H9 (cell line): Measurements from ENCODE around the gene UBE2L5. TPM values are rescaled to one million over a fixed set of nuclear protein-coding genes. Genes with fewer than 3 reads are reported as not detected.
A peak's percentile ranks its signal among the peaks of the same experiment; 100 is the strongest.

Experiments
- DNase-seq: peaks from one replicate; pipeline ENCODE4 v3.0.0-alpha.2; 2017
- H2AFZ ChIP-seq: one replicate; pipeline ENCODE4 v1.6.1; 2013; ENCODE audit warnings: mild to moderate bottlenecking, low read length, control low read depth, moderate library complexity
- H2AK5ac ChIP-seq: 2 replicates; pipeline ENCODE4 v1.6.1; 2013; ENCODE audit warnings: low read length, control low read depth, mixed read lengths; ENCODE audit not compliant: insufficient read length
- H2BK120ac ChIP-seq: one replicate; pipeline ENCODE4 v1.6.1; 2013; ENCODE audit warnings: low read depth, mild to moderate bottlenecking, low read length, control low read depth, inconsistent platforms; ENCODE audit not compliant: poor library complexity, severe bottlenecking
- H2BK12ac ChIP-seq: 2 replicates; pipeline ENCODE4 v1.6.1; 2013; ENCODE audit warnings: low read length, control low read depth, mixed read lengths, low read depth; ENCODE audit not compliant: insufficient read length
- H2BK15ac ChIP-seq: 2 replicates; pipeline ENCODE4 v1.6.1; 2013; ENCODE audit warnings: low read depth, low read length, control low read depth
- H2BK20ac ChIP-seq: one replicate; pipeline ENCODE4 v1.6.1; 2013; ENCODE audit warnings: low read depth, mild to moderate bottlenecking, low read length, control low read depth, inconsistent platforms; ENCODE audit not compliant: poor library complexity, severe bottlenecking
- H2BK5ac ChIP-seq: 2 replicates; pipeline ENCODE4 v1.6.1; 2013; ENCODE audit warnings: low read length, control low read depth, mixed read lengths; ENCODE audit not compliant: insufficient read length
- H3K14ac ChIP-seq: 2 replicates; pipeline ENCODE4 v1.6.1; 2013; ENCODE audit warnings: low read length, control low read depth; ENCODE audit not compliant: insufficient read depth
- H3K18ac ChIP-seq: 2 replicates; pipeline ENCODE4 v1.6.1; 2013; ENCODE audit warnings: low read depth, mild to moderate bottlenecking, mixed read lengths, low read length, control low read depth; ENCODE audit not compliant: insufficient read length
- H3K23ac ChIP-seq: 2 replicates; pipeline ENCODE4 v1.6.1; 2013; ENCODE audit warnings: low read length, control low read depth, mixed read lengths, low read depth; ENCODE audit not compliant: insufficient read length
- H3K23me2 ChIP-seq: 2 replicates; pipeline ENCODE4 v1.6.1; 2013; ENCODE audit warnings: low read depth, mild to moderate bottlenecking, mixed read lengths, low read length, control low read depth; ENCODE audit not compliant: insufficient read length, poor library complexity, severe bottlenecking
- H3K27ac ChIP-seq: 2 replicates; pipeline ENCODE4 v1.5.1; 2013; ENCODE audit warnings: low read length, control low read depth, mixed read lengths, low read depth; ENCODE audit not compliant: insufficient read length
- H3K27me3 ChIP-seq: 2 replicates; pipeline ENCODE4 v1.6.1; 2013; ENCODE audit warnings: low read length, control low read depth, inconsistent platforms; ENCODE audit not compliant: insufficient read depth
- H3K4ac ChIP-seq: 2 replicates; pipeline ENCODE4 v1.6.1; 2013; ENCODE audit warnings: low read depth, mild to moderate bottlenecking, control low read depth, inconsistent platforms, low read length, moderate library complexity
- H3K4me1 ChIP-seq: 2 replicates; pipeline ENCODE4 v1.6.1; 2013; ENCODE audit warnings: low read length, control low read depth, inconsistent platforms; ENCODE audit not compliant: insufficient read depth
- H3K4me2 ChIP-seq: 2 replicates; pipeline ENCODE4 v1.6.1; 2013; ENCODE audit warnings: low read length, control low read depth, mixed read lengths; ENCODE audit not compliant: insufficient read length, insufficient read depth
- H3K56ac ChIP-seq: 2 replicates; pipeline ENCODE4 v1.6.1; 2013; ENCODE audit warnings: low read depth, mild to moderate bottlenecking, mixed read lengths, low read length, control low read depth; ENCODE audit not compliant: insufficient read length
- H3K79me1 ChIP-seq: 2 replicates; pipeline ENCODE4 v1.6.1; 2013; ENCODE audit warnings: low read depth, mild to moderate bottlenecking, moderate library complexity, low read length, control low read depth, inconsistent platforms; ENCODE audit not compliant: insufficient read depth, poor library complexity, severe bottlenecking
- H3K79me2 ChIP-seq: 2 replicates; pipeline ENCODE4 v1.6.1; 2013; ENCODE audit warnings: low read length, control low read depth, inconsistent platforms; ENCODE audit not compliant: insufficient read depth
- H3K9ac ChIP-seq: 2 replicates; pipeline ENCODE4 v1.6.1; 2013; ENCODE audit warnings: low read length, control low read depth, mixed read lengths; ENCODE audit not compliant: insufficient read length; ENCODE audit errors: extremely low read depth
- H3K9me3 ChIP-seq: one replicate; pipeline ENCODE4 v1.6.1; 2013; ENCODE audit warnings: low read depth, low read length, inconsistent platforms; ENCODE audit not compliant: control insufficient read depth
- H3T11ph ChIP-seq: one replicate; pipeline ENCODE4 v1.6.1; 2013; ENCODE audit warnings: mild to moderate bottlenecking, low read length, control low read depth, inconsistent platforms
- H4K20me1 ChIP-seq: one replicate; pipeline ENCODE4 v1.6.1; 2013; ENCODE audit not compliant: control insufficient read depth, insufficient read length, insufficient read depth
- H4K5ac ChIP-seq: 2 replicates; pipeline ENCODE4 v1.6.1; 2013; ENCODE audit warnings: low read depth, mild to moderate bottlenecking, mixed read lengths, low read length, control low read depth; ENCODE audit not compliant: insufficient read length
- H4K8ac ChIP-seq: replicated peaks from 2 replicates; pipeline ENCODE4 v1.6.1; 2013; ENCODE audit warnings: low read length, control low read depth, mixed read lengths, low read depth; ENCODE audit not compliant: insufficient read length
- H4K91ac ChIP-seq: 2 replicates; pipeline ENCODE4 v1.6.1; 2013; ENCODE audit warnings: low read depth, mild to moderate bottlenecking, moderate library complexity, mixed read lengths, low read length, control low read depth; ENCODE audit not compliant: insufficient read length
- H3K27ac Mint-ChIP-seq, 3 experiments: 2 replicates in 2 of 3; 3 replicates in 1 of 3; pipeline ENCODE4 v1.8.0; 2020 to 2021; ENCODE audit warnings: mixed read lengths in 3 of 3, mild to moderate bottlenecking in 1 of 3, moderate library complexity in 1 of 3
- H3K27me3 Mint-ChIP-seq: 2 replicates; pipeline ENCODE4 v1.8.0; 2021; ENCODE audit warnings: low read depth, mild to moderate bottlenecking, moderate library complexity, mixed read lengths
- H3K36me3 Mint-ChIP-seq, 3 experiments: 2 replicates in 2 of 3; 3 replicates in 1 of 3; pipeline ENCODE4 v1.8.0; 2020 to 2021; ENCODE audit warnings: low read depth in 3 of 3, mixed read lengths in 3 of 3; ENCODE audit not compliant: insufficient read depth in 1 of 3
- H3K4me1 Mint-ChIP-seq, 2 experiments: 2 replicates each; pipeline ENCODE4 v1.8.0; 2020; ENCODE audit warnings: mixed read lengths in 2 of 2
- H3K4me3 Mint-ChIP-seq, 2 experiments: 2 replicates in 1 of 2; 3 replicates in 1 of 2; pipeline ENCODE4 v1.8.0; 2020 to 2021; ENCODE audit warnings: mild to moderate bottlenecking in 2 of 2, mixed read lengths in 2 of 2, moderate library complexity in 1 of 2
- H3K9me3 Mint-ChIP-seq, 2 experiments: 2 replicates in 1 of 2; 3 replicates in 1 of 2; pipeline ENCODE4 v1.8.0; 2020; ENCODE audit warnings: mild to moderate bottlenecking in 2 of 2, mixed read lengths in 2 of 2, moderate library complexity in 1 of 2
- CTCF ChIP-seq: fragments of 200-600 bp; sonication (generic); conservative IDR thresholded peaks from 3 replicates; pipeline ENCODE4 v1.8.0; 2021; ENCODE audit warnings: antibody characterized with exemption, mild to moderate bottlenecking
- WGBS: extraction: QIAGEN DNeasy Blood & Tissue Kit; methylation state at CpG from one replicate; pipeline ENCODE4 v1.1.7; 2013; ENCODE audit warnings: missing lambda C conversion rate, low lambda C conversion rate, mixed read lengths; ENCODE audit not compliant: insufficient read length; ENCODE audit errors: extremely low coverage; 5-methylcytosine and 5-hydroxymethylcytosine counted together
- total RNA-seq: library from RNA; stranded (reverse); gene quantifications from 2 replicates; pipeline ENCODE4 v1.2.1, GENCODE V29; 2021

UBE2L5 gene
- total RNA-seq, 1 experiment from 2014 or later, result 0.20 TPM

DNA sequence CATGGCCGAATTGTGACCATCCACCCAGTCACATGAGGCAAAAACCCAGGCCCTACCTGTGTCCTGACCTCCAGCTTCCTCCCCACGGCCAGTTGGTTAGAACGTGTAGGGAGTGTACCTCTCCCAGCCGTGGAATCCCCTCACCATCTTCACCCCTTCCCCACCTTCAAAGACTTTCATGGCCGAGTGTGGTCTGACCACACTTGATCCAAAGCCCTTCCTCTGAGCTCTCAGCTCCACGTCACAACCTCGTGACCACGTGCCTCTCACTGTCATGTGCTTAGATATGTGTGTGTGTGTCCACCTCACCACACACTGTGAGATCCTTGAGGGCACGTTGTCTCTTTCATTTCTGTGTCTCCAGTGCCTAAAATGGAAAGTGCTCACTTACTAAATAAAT is 48.6 kb upstream of the UBE2L5 start:
- H2AK5ac ChIP-seq, result no peak overlapping the region
- H2BK20ac ChIP-seq, result no peak overlapping the region
- H4K20me1 ChIP-seq, result no peaks in the 10 kb centered on the region
- H3K27ac ChIP-seq, result no peak overlapping the region
- Mint-ChIP-seq H3K4me1 (peaks cover 12 to 18% of the 10 kb centered on the region in 2 experiments), H3K27ac (peak overlapping the region in 2 of 3 experiments; percentile 9 to 40; a peak in 2 of 7 replicates), H3K36me3 (no peaks in the 10 kb centered on the region), H3K9me3 (no peaks in the 10 kb centered on the region; a peak in 1 of 5 replicates), H3K27me3 (peaks cover 4% of the 10 kb centered on the region; the same call in 1 of the 2 replicates), H3K4me3 (no peak overlapping the region)
- TF ChIP-seq CTCF, result no peak
- no peak overlapping the region for H4K5ac ChIP-seq
- DNase-seq, result no peak
- H3K14ac ChIP-seq, result no peak overlapping the region
- no peak overlapping the region for H3K56ac ChIP-seq
- H3K23me2 ChIP-seq, result no peaks in the 10 kb centered on the region
- no peak overlapping the region for H2AFZ ChIP-seq
- no peaks in the 10 kb centered on the region for H3K9me3 ChIP-seq
- WGBS, result no CpG with 5 or more reads among the region's 9 CpGs
- H3K4me1 ChIP-seq, result peaks cover 10% of the 10 kb centered on the region; the same call in 1 of the 2 replicates
- H2BK15ac ChIP-seq, result no peak overlapping the region
- no peaks in the 10 kb centered on the region for H3K79me2 ChIP-seq
- H2BK120ac ChIP-seq, result no peak overlapping the region
- H4K91ac ChIP-seq, result peak overlapping the region; percentile 67
- H3K27me3 ChIP-seq, result no peaks in the 10 kb centered on the region
- H3K4ac ChIP-seq, result no peak overlapping the region
- H3T11ph ChIP-seq, result no peak overlapping the region
- H4K8ac ChIP-seq, result no peak overlapping the region
- no peak overlapping the region for H3K18ac ChIP-seq
- H2BK12ac ChIP-seq, result no peak overlapping the region
- no peaks in the 10 kb centered on the region for H3K79me1 ChIP-seq
- no peak overlapping the region for H2BK5ac ChIP-seq
- H3K9ac ChIP-seq, result no peak overlapping the region
- no peak overlapping the region for H3K4me2 ChIP-seq
- H3K23ac ChIP-seq, result no peak overlapping the region
